ENCODE measurements around the gene GRIK1.

Gene GRIK1

GRCh38 chr21:29786496-29787360, 153.1 kb downstream of the GRIK1 start:
- no peak for DNase-seq (ENCODE audit: low spot score)

- DNase-seq (ENCODE audit: low spot score) = no peak
Measured at GRCh38 chr21:29777160-29777559, 162.6 kb downstream of the GRIK1 start.

GRCh38 chr21:29775462-29775861, 164.3 kb downstream of the GRIK1 start:
- DNase-seq (ENCODE audit: low spot score) = no peak

- no peak for DNase-seq (ENCODE audit: low spot score)
Measured at GRCh38 chr21:29771491-29772066, 168.2 kb downstream of the GRIK1 start.

GRCh38 chr21:29763674-29764073, 176.1 kb downstream of the GRIK1 start:
- no peak for DNase-seq (ENCODE audit: low spot score)

- no peak for DNase-seq (ENCODE audit: low spot score)
Measured at GRCh38 chr21:29762570-29763082, 177.2 kb downstream of the GRIK1 start.

- no peak for DNase-seq (ENCODE audit: low spot score)
Measured at GRCh38 chr21:29753216-29753615, 186.6 kb downstream of the GRIK1 start.

GRCh38 chr21:29751473-29752185, 188.2 kb downstream of the GRIK1 start:
- DNase-seq (ENCODE audit: low spot score) = no peak

GRCh38 chr21:29749957-29750356, 189.8 kb downstream of the GRIK1 start:
- DNase-seq (ENCODE audit: low spot score) = no peak

- DNase-seq (ENCODE audit: low spot score) = no peak
Measured at GRCh38 chr21:29749223-29749622, 190.6 kb downstream of the GRIK1 start.

- no peak for DNase-seq (ENCODE audit: low spot score)
Measured at GRCh38 chr21:29748391-29749167, 191.2 kb downstream of the GRIK1 start.

GRCh38 chr21:29741761-29742160, 198.0 kb downstream of the GRIK1 start:
- no peak for DNase-seq (ENCODE audit: low spot score)

- DNase-seq (ENCODE audit: low spot score) = no peak
Measured at GRCh38 chr21:29739176-29739575, 200.6 kb downstream of the GRIK1 start.

GRCh38 chr21:29738730-29739129, 201.1 kb downstream of the GRIK1 start:
- DNase-seq (ENCODE audit: low spot score) = no peak

- DNase-seq (ENCODE audit: low spot score) = no peak
Measured at GRCh38 chr21:29737186-29737585, 202.6 kb downstream of the GRIK1 start.

- DNase-seq (ENCODE audit: low spot score) = no peak
Measured at GRCh38 chr21:29730281-29730680, 209.5 kb downstream of the GRIK1 start.

- no peak for DNase-seq (ENCODE audit: low spot score)
Measured at GRCh38 chr21:29726044-29726443, 213.8 kb downstream of the GRIK1 start.

GRCh38 chr21:29725025-29725736, 214.6 kb downstream of the GRIK1 start:
- no peak for DNase-seq (ENCODE audit: low spot score)

GRCh38 chr21:29721964-29722363, 217.8 kb downstream of the GRIK1 start:
- DNase-seq (ENCODE audit: low spot score) = no peak

- no peak for DNase-seq (ENCODE audit: low spot score)
Measured at GRCh38 chr21:29721221-29721620, 218.6 kb downstream of the GRIK1 start.

GRCh38 chr21:29719521-29719920, 220.3 kb downstream of the GRIK1 start:
- peak; percentile 66 for DNase-seq (ENCODE audit: low spot score)
